Spleen (tissue), 11 donors: Measurements from ENCODE around the gene KATNAL1. TPM values are rescaled to one million over a fixed set of nuclear protein-coding genes. Genes with fewer than 3 reads are reported as not detected.

Experiments used
- DNase-seq: peaks from one replicate; pipeline ENCODE4 v3.0.0-alpha.2; 2020
- H3K27ac ChIP-seq, 8 donors: fragments of 200-600 bp; sonication (generic) in 7 of 8; 1 replicate in 4 of 8; 2 replicates in 4 of 8; pipeline versions ENCODE4 v1.5.0 to v1.8.0; 2016 to 2021; ENCODE audit warnings: inconsistent platforms in 4 of 8, mild to moderate bottlenecking in 4 of 8, moderate library complexity in 1 of 8
- H3K27me3 ChIP-seq, 7 donors: fragments of 200-600 bp; sonication (generic) in 6 of 7; replicated peaks in 1 of 7; 1 replicate in 4 of 7; 2 replicates in 3 of 7; pipeline versions ENCODE4 v1.5.0 to v1.8.0; 2016 to 2021; ENCODE audit warnings: inconsistent platforms in 3 of 7, mild to moderate bottlenecking in 1 of 7
- H3K36me3 ChIP-seq, 6 donors: fragments of 200-600 bp; sonication (generic) in 5 of 6; 1 replicate in 4 of 6; 2 replicates in 2 of 6; pipeline versions ENCODE4 v1.5.0 to v1.8.0; 2016 to 2021; ENCODE audit warnings: inconsistent platforms in 2 of 6
- H3K4me1 ChIP-seq, 6 donors: fragments of 200-600 bp; sonication (generic) in 5 of 6; 1 replicate in 3 of 6; 2 replicates in 3 of 6; pipeline versions ENCODE4 v1.5.0 to v1.8.0; 2016 to 2021; ENCODE audit warnings: inconsistent platforms in 3 of 6
- H3K4me3 ChIP-seq, 8 donors: fragments of 200-600 bp; sonication (generic) in 7 of 8; 1 replicate in 4 of 8; 2 replicates in 4 of 8; pipeline versions ENCODE4 v1.5.0 to v1.8.0; 2016 to 2021; ENCODE audit warnings: inconsistent platforms in 4 of 8, mild to moderate bottlenecking in 4 of 8, moderate library complexity in 2 of 8
- H3K9me3 ChIP-seq, 8 donors: fragments of 200-600 bp; sonication (generic) in 7 of 8; 1 replicate in 4 of 8; 2 replicates in 4 of 8; pipeline versions ENCODE4 v1.5.0 to v1.8.0; 2016 to 2021; ENCODE audit warnings: inconsistent platforms in 4 of 8
- CTCF ChIP-seq, 11 experiments: fragments of 200-600 bp in 7 of 11; fragments of 450-650 bp in 4 of 11; sonication (generic) in 4 of 11; IDR thresholded peaks in 8 of 11; conservative IDR thresholded peaks in 3 of 11; 1 replicate in 7 of 11; 2 replicates in 4 of 11; pipeline versions ENCODE4 v1.4.0 to v1.8.0; 2016 to 2021; ENCODE audit warnings: antibody characterized with exemption in 11 of 11, inconsistent platforms in 4 of 11, mild to moderate bottlenecking in 1 of 11
- POLR2A ChIP-seq, 3 donors: fragments of 450-650 bp; IDR thresholded peaks; one replicate each; pipeline ENCODE4 v1.5.1; 2017; ENCODE audit warnings: antibody characterized with exemption in 3 of 3, mild to moderate bottlenecking in 1 of 3
- POLR2AphosphoS5 ChIP-seq, 3 donors: sonication (generic); formaldehyde crosslinking; IDR thresholded peaks; one replicate each; pipeline ENCODE4 v1.5.1; 2017; ENCODE audit warnings: antibody characterized with exemption in 3 of 3
- WGBS, 5 donors: extraction: QIAGEN DNeasy Blood & Tissue Kit in 3 of 5; methylation state at CpG; one replicate each; pipeline versions ENCODE4 v1.1.5 to v1.1.7; 2013 to 2018; 5-methylcytosine and 5-hydroxymethylcytosine counted together
- intact Hi-C: fragments of 100-400 bp; cut with DNase I; formaldehyde crosslinking; loops from one replicate; pipeline ENCODE4 v1.15.0; 2023; ENCODE audit warnings: low total_unique reads
- polyA plus RNA-seq, 3 donors: library from polyadenylated mRNA; stranded (reverse); fragments of 200-250 nt; gene quantifications; one replicate each; pipeline ENCODE4 v1.2.1, GENCODE V29; 2013
- total RNA-seq, 7 donors: library from RNA; depleted of rRNA in 3 of 7; stranded (reverse); fragments of >200 nt in 3 of 7; fragmentation: NEBNext Ultra II Directional in 4 of 7; extraction: Animal tissue kit (Norgen Biotek cat#: 25700) in 4 of 7; gene quantifications; one replicate each; pipeline versions ENCODE4 v1.1.0 to v1.2.1, GENCODE V29; 2016 to 2021
- donor health status: healthy with polysubstance abuse.
- donor health status: DM: no; HTN: no; CAD: no; lungs with moderate emphysema.
- donor health status: DM: no; HTN: no; CAD: no.
- donor health status: Bipolar disorder and iron deficiency.
- donor health status: healthy.
- donor health status: DM: no; HTN: no; CAD: no.
- donor health status: DM: yes; HTN: yes; CAD: no.

Gene KATNAL1
- total and polyA plus RNA-seq, 10 donors: 0.78 to 17.6 (median 9.5) TPM

GRCh38 chr13:30241532-30241931, 65.8 kb downstream of the KATNAL1 start:
- TF ChIP-seq POLR2AphosphoS5 (IDR thresholded peaks at IDR 0.05): no peak
- TF ChIP-seq CTCF (IDR thresholded peaks at IDR 0.05 in 8 of 11, conservative IDR thresholded peaks at IDR 0.05 in 3 of 11): no peak
- TF ChIP-seq POLR2A (IDR thresholded peaks at IDR 0.05): no peak
- Histone ChIP-seq H3K4me1 (no peaks in the 10 kb centered on the region), H3K27ac (no peak overlapping the region), H3K27me3 (no peaks in the 10 kb centered on the region), H3K9me3 (peaks cover 0 to 5% (median 0%) of the 10 kb centered on the region in 8 donors), H3K4me3 (no peak overlapping the region), H3K36me3 (peaks cover 0 to 25% (median 0%) of the 10 kb centered on the region in 6 donors)
- 60 to 88% (median 72%) methylated on average over 2 of the region's 2 CpGs for WGBS, 5 donors
- no peak for DNase-seq
- intact Hi-C loops: no loop called here

GRCh38 chr13:30240608-30241007, 66.7 kb downstream of the KATNAL1 start:
- H3K27ac ChIP-seq: no peak overlapping the region
- no peaks in the 10 kb centered on the region for H3K4me1 ChIP-seq
- no peak overlapping the region for H3K4me3 ChIP-seq
- peaks cover 0 to 29% (median 0%) of the 10 kb centered on the region in 6 donors for H3K36me3 ChIP-seq
- intact Hi-C loops: no loop called here
- DNase-seq: no peak
- peaks cover 0 to 5% (median 0%) of the 10 kb centered on the region in 8 donors for H3K9me3 ChIP-seq
- 39 to 90% (median 61%) methylated on average over 2 of the region's 2 CpGs for WGBS, 5 donors
- no peak for TF ChIP-seq POLR2A (IDR thresholded peaks at IDR 0.05)
- TF ChIP-seq POLR2AphosphoS5 (IDR thresholded peaks at IDR 0.05): no peak
- no peak for TF ChIP-seq CTCF (IDR thresholded peaks at IDR 0.05 in 8 of 11, conservative IDR thresholded peaks at IDR 0.05 in 3 of 11)
- H3K27me3 ChIP-seq: no peaks in the 10 kb centered on the region

GRCh38 chr13:30235216-30235615, 72.1 kb downstream of the KATNAL1 start:
- Histone ChIP-seq H3K9me3 (no peaks in the 10 kb centered on the region), H3K27ac (no peak overlapping the region), H3K27me3 (no peaks in the 10 kb centered on the region), H3K4me1 (no peaks in the 10 kb centered on the region), H3K36me3 (peaks cover 0 to 40% (median 5%) of the 10 kb centered on the region in 6 donors), H3K4me3 (no peak overlapping the region)
- intact Hi-C loops: no loop called here
- DNase-seq: no peak
- WGBS, 5 donors: 96 to 100% (median 97%) methylated on average over 1 of the region's 1 CpG
- no peak for TF ChIP-seq CTCF (IDR thresholded peaks at IDR 0.05 in 8 of 11, conservative IDR thresholded peaks at IDR 0.05 in 3 of 11)

GRCh38 chr13:30234619-30235162, 72.7 kb downstream of the KATNAL1 start:
- Histone ChIP-seq H3K9me3 (no peaks in the 10 kb centered on the region), H3K36me3 (peaks cover 0 to 40% (median 5%) of the 10 kb centered on the region in 6 donors), H3K4me1 (no peaks in the 10 kb centered on the region), H3K27ac (no peak overlapping the region), H3K4me3 (no peak overlapping the region), H3K27me3 (no peaks in the 10 kb centered on the region)
- WGBS, 5 donors: 93 to 98% (median 95%) methylated on average over 2 of the region's 2 CpGs
- TF ChIP-seq POLR2A (IDR thresholded peaks at IDR 0.05) (no peak), CTCF (IDR thresholded peaks at IDR 0.05 in 8 of 11, conservative IDR thresholded peaks at IDR 0.05 in 3 of 11) (no peak), POLR2AphosphoS5 (IDR thresholded peaks at IDR 0.05) (no peak)
- DNase-seq: no peak
- intact Hi-C loops: no loop called here
